Neuron (in vitro differentiated cells): ENCODE data around the gene GNAQ.
"Not testable (repeated sequence)": the region's sequence is repeated elsewhere in the genome, so short reads cannot be mapped to it uniquely, and the experiment has no call there.

Experiments
- H2AFZ ChIP-seq: one replicate; pipeline ENCODE4 v1.6.1; 2013; ENCODE audit warnings: low read depth, mild to moderate bottlenecking, inconsistent platforms, low read length, moderate library complexity
- H3K27me3 ChIP-seq: one replicate; pipeline ENCODE4 v1.6.1; 2013; ENCODE audit warnings: low read length; ENCODE audit not compliant: insufficient read depth
- H3K36me3 ChIP-seq: one replicate; pipeline ENCODE4 v1.6.1; 2013; ENCODE audit warnings: low read length; ENCODE audit not compliant: insufficient read depth
- H3K4me1 ChIP-seq: one replicate; pipeline ENCODE4 v1.6.1; 2013; ENCODE audit warnings: low read length; ENCODE audit not compliant: insufficient read depth
- H3K4me3 ChIP-seq: 2 replicates; pipeline ENCODE4 v1.5.1; 2013; ENCODE audit warnings: mild to moderate bottlenecking, low read length, moderate library complexity
- H3K9me3 ChIP-seq: one replicate; pipeline ENCODE4 v1.6.1; 2013; ENCODE audit warnings: low read length

GNAQ gene

DNA sequence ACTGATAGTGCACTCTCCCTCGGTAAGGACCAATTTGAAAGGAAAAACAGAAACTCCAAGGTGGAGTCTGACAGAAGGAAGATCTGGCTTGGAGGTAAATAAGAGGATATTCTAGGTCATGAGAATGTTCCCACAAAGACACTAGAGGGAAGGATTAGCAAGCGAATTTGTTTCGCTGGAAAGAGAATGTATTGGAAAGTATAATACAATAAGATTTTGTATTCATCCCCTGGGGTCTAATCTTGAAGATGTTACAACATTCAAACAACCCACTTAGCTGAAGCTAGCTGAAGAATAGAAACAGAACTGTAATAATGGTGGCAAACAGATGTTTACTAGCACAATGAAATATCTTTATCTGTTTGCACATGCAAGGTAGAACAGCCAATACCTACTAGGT lies 158.7 kb downstream of the GNAQ start:
- no peaks in the 10 kb centered on the region for H3K27me3 ChIP-seq
- H3K9me3 ChIP-seq, result no peaks in the 10 kb centered on the region
- H3K36me3 ChIP-seq, result no peaks in the 10 kb centered on the region
- no peak overlapping the region for H2AFZ ChIP-seq
- no peak overlapping the region for H3K4me3 ChIP-seq
- H3K4me1 ChIP-seq, result peaks cover 6% of the 10 kb centered on the region

DNA sequence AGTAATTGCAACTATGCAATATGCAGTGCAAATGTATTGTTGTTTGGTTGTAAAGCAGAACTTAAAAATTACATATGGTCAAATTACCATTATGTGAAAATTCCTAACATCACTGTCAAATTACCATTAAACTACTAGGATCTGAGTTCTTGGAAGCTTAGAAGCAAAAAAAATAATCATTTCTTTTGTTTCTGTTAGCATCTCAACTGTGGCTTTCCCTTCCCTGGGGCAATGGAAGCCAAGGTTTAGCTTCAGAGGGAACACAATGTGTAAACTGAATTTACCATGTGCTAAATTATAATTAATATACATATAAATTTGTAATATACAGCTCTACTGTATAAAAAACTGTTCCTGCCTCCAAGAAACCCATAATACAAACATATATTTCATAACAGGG lies 159.4 kb downstream of the GNAQ start:
- H2AFZ ChIP-seq, result no peak overlapping the region

DNA sequence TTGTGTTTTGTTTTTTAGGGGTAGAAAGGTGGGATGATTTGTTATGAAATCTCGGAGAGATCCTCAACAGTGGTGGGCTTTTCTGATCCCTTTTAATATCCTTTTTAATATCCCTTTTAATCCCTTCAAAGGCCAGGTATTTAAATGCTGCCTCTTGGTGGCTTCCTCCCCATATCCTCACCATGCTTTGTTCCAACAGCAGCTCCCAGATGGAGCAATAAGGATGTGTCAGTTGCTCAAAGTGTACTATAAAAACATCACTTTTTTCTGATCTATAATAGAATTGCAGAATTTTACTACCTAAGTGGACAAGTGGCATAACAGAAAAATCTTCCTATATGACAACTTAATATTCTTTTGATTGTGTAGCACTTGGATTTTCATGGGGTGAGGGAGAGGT lies 160.1 kb downstream of the GNAQ start:
- Histone ChIP-seq H2AFZ (no peak overlapping the region), H3K36me3 (no peaks in the 10 kb centered on the region), H3K27me3 (no peaks in the 10 kb centered on the region), H3K9me3 (no peaks in the 10 kb centered on the region), H3K4me1 (peaks cover 6% of the 10 kb centered on the region), H3K4me3 (no peak overlapping the region)

More for the DNA sequence above, 159.4 kb downstream of the GNAQ start:
- H3K4me3 ChIP-seq, result no peak overlapping the region
- no peaks in the 10 kb centered on the region for H3K36me3 ChIP-seq
- H3K9me3 ChIP-seq, result no peaks in the 10 kb centered on the region
- H3K27me3 ChIP-seq, result no peaks in the 10 kb centered on the region
- peaks cover 6% of the 10 kb centered on the region for H3K4me1 ChIP-seq

DNA sequence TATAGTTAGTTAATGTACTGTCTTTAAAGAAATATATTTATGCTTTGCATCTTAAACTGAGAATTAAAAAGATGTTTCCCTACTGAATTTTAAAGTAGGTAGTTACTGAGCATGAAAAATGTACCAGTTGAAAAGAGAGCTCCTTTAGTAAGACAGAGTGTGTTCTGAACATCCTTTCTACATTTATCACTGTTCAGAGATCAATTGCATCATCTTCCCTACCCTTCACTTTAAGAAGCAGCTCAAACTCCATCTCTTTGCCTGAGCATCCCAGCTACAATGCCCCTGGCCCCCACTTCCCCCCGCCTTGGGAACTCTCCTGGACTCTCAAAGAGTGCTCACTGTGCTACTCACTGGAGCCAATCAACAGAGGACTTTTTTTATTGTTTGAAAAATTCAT lies 164.7 kb downstream of the GNAQ start:
- Histone ChIP-seq H3K9me3 (peaks cover 1% of the 10 kb centered on the region), H3K27me3 (no peaks in the 10 kb centered on the region), H3K36me3 (no peaks in the 10 kb centered on the region), H3K4me3 (no peak overlapping the region), H3K4me1 (no peaks in the 10 kb centered on the region), H2AFZ (no peak overlapping the region)

DNA sequence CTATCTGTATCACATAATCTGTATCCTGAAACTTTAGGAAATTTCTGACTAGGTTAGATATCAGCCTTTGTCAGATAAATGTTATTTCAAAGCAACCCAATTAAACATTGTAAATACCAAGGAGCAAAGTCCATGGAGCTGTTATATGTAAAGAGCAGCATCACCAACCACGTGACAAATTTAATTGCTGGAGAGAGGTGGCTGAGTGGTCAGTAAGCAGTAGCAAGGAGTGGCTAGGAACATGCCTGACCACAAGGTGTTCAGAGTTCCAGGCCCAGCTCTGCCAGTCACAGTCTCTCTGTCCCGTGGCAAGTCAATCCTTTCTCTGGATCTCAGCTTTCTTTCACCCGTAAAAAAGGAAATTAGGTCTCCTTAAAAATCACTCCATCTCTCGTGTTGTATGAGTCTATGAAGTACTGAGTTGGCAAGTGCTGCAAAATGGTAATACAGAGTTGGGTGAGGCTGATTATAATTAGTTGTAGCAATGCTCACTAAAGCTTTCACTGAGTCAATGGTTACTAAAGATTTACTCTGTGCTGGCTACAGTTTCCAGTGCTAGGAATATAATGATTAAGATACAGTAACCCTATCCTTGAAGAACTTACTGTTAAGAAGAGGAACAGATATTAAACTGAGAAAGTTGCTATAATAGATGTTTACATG lies 166.1 kb downstream of the GNAQ start:
- H3K36me3 ChIP-seq, result no peaks in the 10 kb centered on the region
- H2AFZ ChIP-seq, result no peak overlapping the region
- no peak overlapping the region for H3K4me3 ChIP-seq
- H3K9me3 ChIP-seq, result peaks cover 1% of the 10 kb centered on the region
- no peaks in the 10 kb centered on the region for H3K4me1 ChIP-seq
- no peaks in the 10 kb centered on the region for H3K27me3 ChIP-seq

DNA sequence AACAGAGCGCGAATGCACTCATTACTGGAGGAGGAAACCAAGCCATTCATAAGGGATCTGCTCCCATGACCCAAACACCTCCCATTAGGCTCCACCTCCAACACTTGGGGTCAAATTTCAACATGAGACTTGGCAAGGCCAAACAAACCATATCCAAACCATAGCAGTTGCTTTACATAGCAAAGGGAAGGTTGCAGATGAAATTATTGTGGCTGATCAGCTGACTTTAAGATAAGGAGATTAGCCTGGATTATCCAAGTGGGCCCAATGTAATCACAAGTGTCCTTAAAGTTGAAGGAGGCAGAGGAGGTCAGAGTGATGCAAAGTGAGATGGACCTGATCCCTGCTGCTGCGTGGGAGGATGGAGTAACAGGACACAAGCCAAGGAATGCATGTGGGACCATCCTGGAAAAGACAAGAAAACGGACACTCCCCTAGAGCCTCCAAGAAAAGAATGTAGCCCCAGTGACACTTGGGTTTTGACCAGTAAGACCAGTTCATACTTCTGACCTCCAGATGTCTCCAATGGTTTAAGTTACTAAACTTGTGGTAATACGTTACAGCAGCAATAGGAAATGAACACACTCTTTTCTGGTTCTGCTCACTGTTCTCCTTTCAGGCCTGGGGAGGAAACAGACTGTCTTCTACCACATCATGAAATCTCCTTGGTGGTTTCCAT lies 167.3 kb downstream of the GNAQ start:
- H3K4me3 ChIP-seq, result no peak overlapping the region
- no peaks in the 10 kb centered on the region for H3K27me3 ChIP-seq
- H3K4me1 ChIP-seq, result no peaks in the 10 kb centered on the region
- H2AFZ ChIP-seq, result no peak overlapping the region
- no peaks in the 10 kb centered on the region for H3K36me3 ChIP-seq
- H3K9me3 ChIP-seq, result peaks cover 1% of the 10 kb centered on the region

DNA sequence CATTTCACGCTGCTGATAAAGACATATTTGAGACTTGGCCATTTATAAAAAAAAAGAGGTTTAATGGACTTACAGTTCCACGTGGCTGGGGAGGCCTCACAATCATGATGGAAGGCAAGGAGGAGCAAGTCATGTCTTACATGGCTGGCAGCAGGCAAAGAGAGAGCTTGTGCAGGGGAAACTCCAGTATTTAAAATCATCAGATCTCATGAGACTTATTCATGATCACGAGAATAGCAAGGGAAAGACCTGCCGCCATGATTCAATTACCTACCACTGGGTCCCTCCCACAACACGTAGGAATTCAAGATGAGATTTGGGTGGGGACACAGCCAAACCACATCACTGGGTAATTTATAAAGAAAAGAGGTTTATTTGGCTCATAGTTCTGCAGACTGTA lies 168.0 kb downstream of the GNAQ start:
- H3K4me3 ChIP-seq, H3K4me1 ChIP-seq, H2AFZ ChIP-seq, H3K27me3 ChIP-seq, H3K9me3 ChIP-seq, H3K36me3 ChIP-seq: not testable (repeated sequence)

DNA sequence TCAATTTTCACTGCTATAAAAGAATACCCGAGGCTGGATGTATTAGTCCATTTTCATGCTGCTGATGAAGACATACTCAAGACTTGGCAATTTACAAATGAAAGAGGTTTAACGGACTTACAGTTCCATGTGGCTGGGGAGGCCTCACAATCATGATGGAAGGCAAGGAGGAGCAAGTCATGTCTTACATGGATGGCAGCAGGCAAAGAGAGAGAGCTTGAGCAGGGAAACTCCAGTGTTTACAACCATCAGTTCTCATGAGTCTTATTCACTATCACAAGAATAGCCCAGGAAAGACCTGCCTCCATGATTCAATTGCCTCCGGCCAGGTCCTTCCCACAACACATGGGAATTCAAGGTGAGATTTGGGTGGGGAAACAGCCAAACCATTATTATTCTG lies 170.7 kb downstream of the GNAQ start:
- not testable (repeated sequence) for H3K27me3 ChIP-seq, H3K4me3 ChIP-seq, H3K4me1 ChIP-seq, H3K9me3 ChIP-seq, H3K36me3 ChIP-seq, H2AFZ ChIP-seq

DNA sequence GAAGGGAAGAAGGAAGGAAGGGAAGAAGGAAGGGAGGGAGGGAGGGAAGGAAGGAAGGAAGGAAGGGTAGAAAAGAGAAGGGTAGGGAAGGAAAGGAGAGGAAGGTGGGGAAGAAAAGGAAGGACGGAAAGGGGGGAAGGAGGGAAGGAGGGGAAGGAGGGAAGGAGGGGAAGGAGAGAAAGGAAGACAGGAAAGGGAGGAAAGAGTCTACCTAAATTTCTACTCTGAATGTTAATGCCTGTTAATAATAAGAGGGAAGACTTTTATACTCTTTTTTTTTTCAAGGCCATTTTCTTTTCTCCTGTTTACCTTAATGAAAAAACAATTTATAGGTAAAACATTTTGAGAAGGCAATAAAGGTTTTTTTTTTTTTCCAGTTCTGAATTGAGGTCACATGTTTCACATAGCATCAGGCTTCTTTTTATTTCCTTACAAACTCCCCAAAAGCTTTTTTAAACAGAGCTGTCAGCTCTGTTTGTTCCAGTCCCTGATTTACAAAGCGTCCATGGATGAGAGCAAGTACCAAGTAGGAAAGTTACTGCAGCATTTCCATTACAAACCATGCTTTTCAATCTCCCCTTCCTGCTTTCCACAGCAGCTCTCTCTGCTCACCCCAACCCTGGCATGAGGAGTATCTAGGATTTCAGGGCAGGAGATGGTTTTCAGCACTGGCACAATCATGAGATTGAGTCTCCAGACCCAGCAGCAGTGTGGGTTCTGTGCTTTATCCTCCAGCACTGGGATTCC lies 173.9 kb downstream of the GNAQ start:
- Histone ChIP-seq H3K4me1 (peaks cover 3% of the 10 kb centered on the region), H3K4me3 (no peak overlapping the region), H3K36me3 (no peaks in the 10 kb centered on the region), H2AFZ (no peak overlapping the region), H3K27me3 (no peaks in the 10 kb centered on the region), H3K9me3 (no peaks in the 10 kb centered on the region)

DNA sequence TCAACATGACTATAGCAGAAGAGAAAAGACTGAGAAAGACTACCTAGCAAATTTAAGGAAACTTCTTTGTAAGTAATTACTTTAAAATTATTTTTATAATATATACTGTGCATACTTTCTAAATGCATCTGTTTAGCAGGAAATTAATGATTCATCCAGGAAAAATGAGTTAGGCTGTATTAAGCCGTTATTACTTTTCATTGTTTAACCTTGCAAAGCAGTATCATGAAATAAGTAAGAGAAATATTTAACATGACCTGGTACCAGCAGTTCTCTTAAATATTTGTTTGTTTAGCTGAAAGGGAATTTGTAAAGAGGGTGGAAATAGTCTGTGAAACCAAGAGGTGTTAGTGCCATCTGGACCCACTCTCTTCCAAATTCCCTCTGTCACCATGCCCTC lies 175.0 kb downstream of the GNAQ start:
- H3K4me3 ChIP-seq, result no peak overlapping the region

DNA sequence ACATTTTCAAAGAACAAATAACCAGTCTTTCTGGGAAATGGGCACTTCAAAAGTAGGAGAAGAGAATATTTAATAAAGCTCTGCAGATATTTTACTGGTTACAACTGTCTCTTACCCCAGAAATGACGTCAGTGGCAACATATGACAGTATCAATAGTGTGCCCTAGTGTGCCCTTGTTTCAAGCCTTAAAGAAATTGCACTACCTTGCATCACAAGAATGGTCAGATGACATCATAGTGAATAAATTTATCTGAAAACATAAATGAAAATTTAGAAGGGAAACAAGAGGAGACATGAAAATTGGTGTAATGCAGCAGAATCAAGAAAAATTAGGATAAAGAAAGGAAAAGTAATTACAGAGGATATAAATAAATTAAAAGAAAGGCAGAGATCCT lies 176.7 kb downstream of the GNAQ start:
- Histone ChIP-seq H3K9me3 (no peaks in the 10 kb centered on the region), H2AFZ (no peak overlapping the region), H3K27me3 (no peaks in the 10 kb centered on the region), H3K36me3 (no peaks in the 10 kb centered on the region), H3K4me3 (no peak overlapping the region), H3K4me1 (peaks cover 3% of the 10 kb centered on the region)

More for the DNA sequence above, 175.0 kb downstream of the GNAQ start:
- Histone ChIP-seq H3K27me3 (no peaks in the 10 kb centered on the region), H2AFZ (no peak overlapping the region), H3K36me3 (no peaks in the 10 kb centered on the region), H3K4me1 (peaks cover 3% of the 10 kb centered on the region), H3K9me3 (no peaks in the 10 kb centered on the region)

DNA sequence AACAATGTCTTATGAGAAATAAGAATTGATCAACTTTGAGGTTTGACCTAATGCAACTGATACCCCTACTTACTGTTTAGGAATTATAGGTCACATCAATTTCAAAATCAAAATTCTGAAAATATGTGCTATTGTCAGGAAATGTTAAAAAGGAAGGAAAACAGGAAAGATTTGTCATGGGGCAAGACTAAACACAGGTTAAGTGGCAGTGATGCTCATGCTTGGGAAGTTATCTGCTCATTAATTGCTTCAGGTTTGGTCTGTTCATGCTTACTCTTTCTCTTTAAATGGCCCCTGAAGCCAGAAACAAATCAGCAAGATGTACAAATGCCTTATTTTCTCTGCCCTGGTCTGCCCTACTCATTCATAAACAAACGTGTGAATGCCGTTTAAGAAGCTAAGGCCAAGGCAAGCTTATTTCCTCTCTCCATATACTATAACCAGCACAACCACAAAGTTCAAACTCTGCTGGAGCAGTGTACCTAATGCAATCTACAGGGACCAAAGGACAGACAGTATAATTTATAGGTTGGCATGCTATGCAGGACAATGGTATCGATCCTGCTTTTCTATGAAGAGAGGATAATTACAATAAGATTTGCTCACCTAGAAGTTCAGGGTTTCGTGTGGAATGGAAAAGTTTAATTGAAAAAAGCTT lies 177.2 kb downstream of the GNAQ start:
- no peak overlapping the region for H3K4me3 ChIP-seq
- H2AFZ ChIP-seq, result no peak overlapping the region
- no peaks in the 10 kb centered on the region for H3K36me3 ChIP-seq
- H3K27me3 ChIP-seq, result no peaks in the 10 kb centered on the region
- peaks cover 3% of the 10 kb centered on the region for H3K4me1 ChIP-seq
- H3K9me3 ChIP-seq, result no peaks in the 10 kb centered on the region

DNA sequence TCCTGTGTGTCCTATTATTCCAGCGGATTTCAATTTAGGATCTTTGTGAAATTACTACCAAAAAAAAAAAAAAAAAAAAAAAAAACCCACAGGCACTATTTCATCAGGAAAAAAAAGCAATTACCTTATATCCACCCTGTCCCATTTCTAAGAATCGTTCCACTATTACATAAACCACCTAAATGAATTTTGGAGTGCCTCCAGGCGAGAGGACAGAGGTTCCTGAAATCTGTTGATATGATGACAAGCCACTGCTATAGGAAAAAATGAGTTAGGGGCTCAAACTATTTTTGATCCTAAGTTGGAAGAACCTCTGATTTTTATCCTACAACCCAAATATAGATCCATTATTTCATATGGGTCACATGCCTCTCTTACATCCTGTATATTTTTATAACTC lies 177.9 kb downstream of the GNAQ start:
- Histone ChIP-seq H3K9me3 (no peaks in the 10 kb centered on the region), H3K27me3 (no peaks in the 10 kb centered on the region), H3K4me1 (peaks cover 3% of the 10 kb centered on the region), H2AFZ (no peak overlapping the region), H3K4me3 (no peak overlapping the region), H3K36me3 (no peaks in the 10 kb centered on the region)
